Transverse colon (tissue), 3 donors: ENCODE data around the gene CADM2.

Experiments used
- CTCF ChIP-seq, 5 experiments: fragments of 200-600 bp in 3 of 5; fragments of 450-650 bp in 2 of 5; sonication (generic) in 3 of 5; IDR thresholded peaks; 1 replicate in 2 of 5; 2 replicates in 3 of 5; pipeline ENCODE4 v1.5.1; 2016 to 2017; ENCODE audit warnings: antibody characterized with exemption in 5 of 5, inconsistent platforms in 3 of 5, mild to moderate bottlenecking in 2 of 5, moderate library complexity in 1 of 5
- EP300 ChIP-seq: sonication (generic); formaldehyde crosslinking; IDR thresholded peaks from one replicate; pipeline ENCODE4 v1.6.1; 2017; ENCODE audit warnings: antibody characterized with exemption, low read depth

DNA sequence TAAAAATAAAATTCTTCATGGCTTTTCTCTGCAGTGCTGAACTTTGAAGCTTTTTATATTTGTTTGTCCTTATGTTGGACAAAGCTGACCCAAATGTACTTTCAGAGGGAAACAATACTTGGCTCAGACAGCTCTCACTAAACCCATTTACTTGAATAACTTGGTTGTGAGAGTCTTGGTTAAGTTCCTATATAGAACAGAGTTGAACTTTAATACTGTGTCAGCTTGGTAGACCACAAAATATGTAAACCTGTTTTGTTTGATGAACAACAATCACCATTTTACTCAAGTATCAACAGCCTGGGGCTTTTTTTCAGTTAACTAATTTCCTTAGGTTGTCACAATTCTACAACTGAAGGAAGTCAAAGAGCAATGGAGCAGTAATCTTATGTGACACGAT is 211.9 kb downstream of the CADM2 start:
- TF ChIP-seq CTCF (IDR thresholded peaks at IDR 0.05) = no peak
- TF ChIP-seq EP300 = no peak
